NCI-H510A (cell line): Measurements from ENCODE around the gene CHEK1.
A peak's percentile ranks its signal among the peaks of the same experiment; 100 is the strongest.
"Not testable (repeated sequence)": the region's sequence is repeated elsewhere in the genome, so short reads cannot be mapped to it uniquely, and the experiment has no call there.

Source experiments
- DNase-seq: peaks from one replicate; lab custom pipeline; 2025; lab: John Stamatoyannopoulos, UW

CHEK1 gene

GRCh38 chr11:125624756-125625213, at the start of gene CHEK1:
CHEK1 (plus strand) TSS chr11:125625163; CDS start chr11:125626769, 1,606 bp downstream.
- DNase-seq: no peak

GRCh38 chr11:125577181-125577580, 47.8 kb upstream of the CHEK1 start:
- DNase-seq: not testable (repeated sequence)

DNA sequence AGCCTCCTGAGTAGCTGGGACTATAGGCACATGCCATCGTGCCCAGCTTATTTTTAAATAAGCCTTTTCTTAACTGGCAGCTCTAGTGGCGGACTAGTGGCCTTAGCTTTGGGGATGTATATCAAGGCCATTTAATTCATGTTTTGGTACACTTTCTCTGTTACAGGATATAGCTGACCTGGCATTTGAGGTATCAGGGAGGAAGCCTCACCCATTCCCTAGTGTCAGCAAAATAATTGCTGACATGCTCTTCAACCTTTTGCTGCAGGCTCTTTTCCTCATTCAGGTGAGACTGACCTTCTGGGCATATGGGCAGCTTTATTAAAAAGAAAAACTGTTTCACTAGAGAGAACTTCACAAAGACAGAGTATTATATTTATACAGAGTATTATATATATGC, 46.2 kb upstream of the CHEK1 start:
- no peak for DNase-seq

DNA sequence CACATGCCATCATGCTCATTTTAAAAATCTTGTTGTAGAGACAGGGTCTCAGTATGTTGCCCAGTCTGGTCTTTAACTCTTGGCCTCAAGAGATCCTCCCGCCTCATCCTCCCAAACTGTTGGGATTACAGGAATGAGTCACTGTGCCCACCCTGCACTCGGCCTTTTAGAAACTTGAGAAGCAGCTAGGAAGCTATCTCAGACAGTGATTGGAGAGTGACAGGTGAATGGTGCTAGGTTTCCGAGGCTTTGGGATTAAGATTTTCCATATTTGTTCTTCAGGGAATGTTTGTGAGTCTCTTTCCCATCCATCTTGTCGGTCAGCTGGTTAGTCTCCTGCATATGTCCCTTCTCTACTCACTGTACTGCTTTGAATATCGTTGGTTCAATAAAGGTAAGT, 45.2 kb upstream of the CHEK1 start:
- DNase-seq: no peak

GRCh38 chr11:125583496-125583895, 41.5 kb upstream of the CHEK1 start:
- DNase-seq: no peak

DNA sequence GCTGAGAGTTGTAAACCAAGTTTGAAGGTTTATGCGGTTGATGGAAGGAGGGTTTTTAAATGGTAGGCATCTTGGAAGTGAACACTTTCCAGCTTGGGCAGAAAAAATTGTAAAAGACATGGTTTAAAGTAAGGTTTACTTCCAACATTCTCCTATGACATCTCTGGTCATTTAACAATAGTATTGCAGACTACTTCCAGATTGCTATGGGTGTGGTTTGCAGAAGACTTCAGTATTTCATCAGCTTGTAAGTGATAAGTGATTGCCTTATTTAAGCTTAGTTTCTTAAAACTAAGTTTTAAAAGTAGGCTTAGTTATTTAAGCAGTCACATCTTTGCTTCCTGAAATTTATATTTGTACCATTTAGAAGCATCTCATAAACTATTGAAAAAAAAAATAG, 39.5 kb upstream of the CHEK1 start:
- DNase-seq: no peak

DNA sequence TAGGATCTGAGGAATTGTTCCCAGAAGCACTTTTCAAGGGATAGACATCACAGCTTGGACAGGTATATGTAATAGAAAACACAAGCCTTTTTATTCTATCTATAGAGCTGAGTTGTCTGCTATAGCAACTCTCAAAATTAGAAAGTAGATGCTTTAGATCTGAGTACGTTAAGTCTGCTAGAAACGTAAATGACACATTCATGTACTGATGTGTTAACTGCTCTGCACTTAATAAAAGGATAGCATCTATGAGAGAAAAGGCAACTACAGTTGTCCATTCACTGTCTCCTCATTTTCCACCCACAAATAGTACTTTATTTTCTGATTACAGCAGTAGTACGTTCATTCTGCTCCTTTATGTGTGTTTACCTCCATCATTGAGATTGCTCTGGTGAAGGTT, 38.3 kb upstream of the CHEK1 start:
- no peak for DNase-seq

- no peak for DNase-seq
Observed at GRCh38 chr11:125587480-125587879, 37.5 kb upstream of the CHEK1 start.

DNA sequence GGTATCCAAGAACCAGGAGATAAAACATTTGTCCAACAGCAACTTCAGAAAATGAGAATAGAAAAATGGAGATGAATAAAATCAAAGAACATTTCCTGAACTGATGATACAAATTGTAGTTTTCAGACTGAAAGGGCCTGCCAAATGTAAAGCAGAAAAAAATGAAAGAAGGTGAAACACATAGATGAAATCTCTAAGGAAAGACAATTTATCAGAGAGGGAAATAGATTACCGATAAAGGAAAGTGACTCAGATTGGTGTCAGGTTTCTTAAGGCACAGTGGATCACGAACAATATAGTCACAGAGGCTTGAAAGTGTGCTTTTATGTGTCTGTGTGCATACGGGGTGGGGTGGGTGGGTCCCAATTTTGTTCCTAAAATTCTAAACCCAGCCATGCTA, 36.5 kb upstream of the CHEK1 start:
- no peak for DNase-seq

- DNase-seq: no peak
Observed at GRCh38 chr11:125591649-125592304, 33.2 kb upstream of the CHEK1 start.

- peak; percentile 98 for DNase-seq
Observed at GRCh38 chr11:125592305-125593113, 32.5 kb upstream of the CHEK1 start, which contains the start of gene STT3A. STT3A (plus strand) TSS chr11:125592852; CDS start chr11:125595916, 3,064 bp downstream.

DNA sequence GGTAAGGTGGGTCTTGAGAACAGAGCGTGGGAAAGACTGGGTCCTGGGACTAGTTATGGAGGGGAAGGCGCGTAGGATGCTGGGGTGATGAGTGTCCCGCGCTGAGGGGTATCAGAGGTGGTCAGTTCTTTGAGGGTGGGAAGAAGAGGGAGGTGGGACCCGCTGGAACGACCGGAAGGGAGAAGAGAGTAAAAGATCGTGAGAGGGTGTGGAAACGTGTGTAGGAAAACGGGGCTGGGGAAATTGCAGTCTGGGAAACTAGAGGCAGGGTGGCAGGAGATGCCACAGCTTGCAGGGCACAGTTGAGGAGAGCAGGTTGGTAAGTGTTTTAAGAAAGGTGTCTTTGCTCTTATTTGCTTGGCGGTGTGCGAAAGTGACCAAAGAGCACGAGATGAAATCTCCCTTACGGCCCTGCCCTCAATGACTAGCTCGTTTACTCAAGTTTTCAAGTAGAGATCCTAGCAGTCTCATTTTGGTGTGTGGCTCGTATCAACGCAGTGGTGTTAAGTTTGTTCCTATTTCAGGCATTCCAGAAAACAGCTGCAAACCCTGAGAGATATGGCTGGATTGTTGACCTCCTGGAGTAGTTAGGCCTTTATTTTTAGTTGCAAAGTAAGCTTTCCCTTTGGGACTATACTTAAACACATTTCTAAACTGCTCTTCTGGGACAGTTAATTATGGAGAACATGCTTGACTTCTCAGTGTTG, 31.7 kb upstream of the CHEK1 start:
- DNase-seq: peak; percentile 17

DNA sequence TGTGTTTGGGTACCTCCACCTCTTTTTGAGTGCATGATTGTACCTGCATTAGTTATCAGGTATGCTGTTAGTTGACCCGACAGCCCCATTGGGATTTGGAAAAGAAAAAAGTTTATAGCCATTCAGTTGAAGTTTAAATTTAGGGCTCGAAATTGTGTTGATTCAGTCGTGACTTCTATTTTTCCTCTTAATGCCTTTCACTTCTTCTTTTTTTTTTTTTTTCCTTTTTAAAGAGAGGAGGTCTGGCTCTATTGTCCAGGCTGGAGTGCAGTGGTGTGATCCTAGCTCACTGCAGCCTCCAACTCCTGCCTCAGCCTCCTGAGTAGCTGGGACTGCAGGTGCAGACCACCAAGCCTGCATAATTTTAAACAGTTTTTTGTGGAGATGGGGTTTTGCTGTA, 30.0 kb upstream of the CHEK1 start:
- no peak for DNase-seq

DNA sequence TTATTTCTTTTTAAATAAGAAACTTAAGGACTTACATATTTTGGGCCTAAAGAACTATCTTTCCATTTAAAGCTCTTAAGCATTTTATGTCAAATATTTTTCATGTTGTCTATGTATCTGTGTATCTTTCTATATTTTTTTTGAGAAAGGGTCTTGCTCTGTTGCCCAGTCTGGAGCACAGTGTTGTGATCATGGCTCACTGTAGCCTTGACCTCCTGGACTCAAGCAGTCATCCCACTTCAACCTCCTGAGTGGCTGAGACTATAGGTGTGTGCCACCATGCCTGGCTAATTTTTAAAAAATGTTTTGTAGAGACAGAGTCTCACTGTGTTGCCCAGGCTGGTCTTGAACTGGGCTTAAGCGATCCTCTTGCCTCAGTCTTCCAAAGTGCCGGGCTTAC, 24.3 kb upstream of the CHEK1 start:
- no peak for DNase-seq

DNA sequence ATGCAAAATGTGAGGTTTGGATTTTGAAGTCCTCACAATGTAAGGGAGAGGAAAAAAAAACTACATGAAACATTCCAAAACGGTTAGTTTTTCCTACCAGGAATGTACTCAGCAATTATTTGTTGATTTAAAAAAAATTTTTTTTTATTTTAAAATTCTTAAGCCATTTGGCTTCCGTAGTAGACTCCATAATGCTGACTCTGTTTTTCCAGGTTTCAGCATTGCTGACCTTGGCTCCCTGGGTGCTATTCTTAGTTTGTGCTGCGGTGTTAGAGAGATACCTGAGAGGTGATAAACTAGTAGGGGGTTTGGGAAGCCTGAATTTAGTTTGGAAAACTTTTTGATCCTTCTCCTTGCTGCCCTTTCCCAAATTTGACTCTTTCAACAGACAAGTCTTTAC, 21.8 kb upstream of the CHEK1 start:
- no peak for DNase-seq

GRCh38 chr11:125605417-125605816, 19.5 kb upstream of the CHEK1 start:
- DNase-seq: no peak

- no peak for DNase-seq
Observed at GRCh38 chr11:125609545-125609944, 15.4 kb upstream of the CHEK1 start.

DNA sequence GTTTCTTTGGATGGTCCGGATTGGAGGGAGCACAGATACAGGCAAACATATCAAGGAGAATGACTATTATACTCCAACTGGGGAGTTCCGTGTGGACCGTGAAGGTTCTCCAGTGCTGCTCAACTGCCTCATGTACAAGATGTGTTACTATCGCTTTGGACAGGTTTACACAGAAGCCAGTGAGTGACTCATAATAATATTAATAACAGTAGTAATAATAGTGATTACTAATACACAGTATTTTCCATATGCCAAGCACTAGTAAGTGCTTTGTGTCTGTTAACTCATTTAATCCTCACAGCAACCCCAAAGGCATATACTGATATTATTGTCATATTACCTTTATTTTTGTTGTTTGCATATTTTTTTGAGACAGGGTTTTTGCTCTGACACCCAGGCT, 6.6 kb upstream of the CHEK1 start:
- DNase-seq: no peak

- no peak for DNase-seq
Observed at GRCh38 chr11:125621995-125622394, 3.0 kb upstream of the CHEK1 start.

DNA sequence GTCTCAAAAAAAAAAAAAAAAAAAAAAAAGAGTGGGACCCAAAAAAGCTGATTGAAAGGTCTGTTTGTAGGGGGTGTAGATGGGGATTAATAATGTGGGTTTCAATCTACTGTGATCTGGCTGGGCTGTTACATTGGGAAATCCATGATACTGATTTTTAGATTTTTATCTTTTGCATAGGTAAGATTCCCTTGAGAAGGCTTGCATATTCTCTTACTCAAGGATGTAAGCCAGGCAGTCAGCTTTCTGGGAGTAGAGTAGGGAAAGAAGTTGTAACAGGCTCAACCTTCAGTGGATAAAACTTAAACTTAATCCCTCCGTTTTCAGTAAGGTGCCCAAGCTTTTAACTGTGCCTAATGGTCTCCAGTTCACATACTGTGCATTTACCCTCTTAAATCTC, 1.9 kb upstream of the CHEK1 start:
- DNase-seq: no peak

- no peak for DNase-seq
Observed at GRCh38 chr11:125625225-125625629, 264 bp downstream of the CHEK1 start.

- peak; percentile 89 for DNase-seq
Observed at GRCh38 chr11:125625630-125626287, 796 bp downstream of the CHEK1 start.
